ENCODE data around the gene TANC1.
"Not testable (repeated sequence)": the region's sequence is repeated elsewhere in the genome, so short reads cannot be mapped to it uniquely, and the experiment has no call there.

Gene TANC1

DNA sequence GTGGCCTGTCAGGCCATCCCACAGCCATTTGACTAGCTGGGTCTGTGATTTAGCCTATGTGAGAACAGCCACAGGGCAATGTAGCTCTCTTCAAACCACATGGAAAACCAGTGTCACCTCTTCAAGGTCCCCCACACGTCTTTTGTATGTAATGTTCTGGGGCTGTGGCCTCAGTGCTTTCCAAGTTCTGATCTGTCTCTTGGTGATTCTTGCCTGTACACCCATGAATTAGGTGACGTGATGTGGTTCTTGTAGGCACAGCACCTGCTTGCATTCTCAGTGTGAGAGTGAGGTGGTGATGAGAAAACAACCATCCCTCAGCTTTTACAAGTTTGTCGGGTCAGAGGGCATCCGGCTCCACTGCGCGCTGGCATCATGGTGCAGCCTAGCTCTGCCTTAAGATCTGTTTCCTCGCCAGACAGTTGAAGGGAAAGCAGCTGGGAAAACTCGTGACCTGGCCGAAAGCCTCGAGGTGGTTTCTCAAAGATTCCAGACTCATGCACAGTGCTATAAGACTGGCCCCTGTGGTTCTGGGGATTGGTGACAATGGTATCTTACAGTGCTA, 125.8 kb downstream of the TANC1 start:
- no peak for DNase-seq

DNA sequence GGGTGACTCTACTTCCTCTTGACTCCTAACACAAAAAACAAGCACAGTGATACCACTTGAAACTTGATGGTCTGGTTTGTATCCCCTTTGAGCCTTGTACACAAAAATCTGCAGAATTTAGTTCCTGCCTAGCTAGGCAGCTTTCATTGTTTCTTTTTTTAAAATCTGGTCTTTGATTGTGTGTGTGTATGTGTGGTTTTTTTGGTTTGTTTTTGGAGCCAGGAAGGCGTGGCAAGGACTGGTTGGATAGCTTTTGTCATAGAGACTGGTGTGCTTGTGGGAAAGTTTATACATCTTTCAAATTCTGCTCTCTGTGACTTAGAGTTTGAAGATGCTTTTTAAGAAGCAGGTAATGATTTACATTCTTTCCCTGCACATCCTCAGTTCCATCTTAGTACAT, 127.4 kb downstream of the TANC1 start:
- DNase-seq = no peak

DNA sequence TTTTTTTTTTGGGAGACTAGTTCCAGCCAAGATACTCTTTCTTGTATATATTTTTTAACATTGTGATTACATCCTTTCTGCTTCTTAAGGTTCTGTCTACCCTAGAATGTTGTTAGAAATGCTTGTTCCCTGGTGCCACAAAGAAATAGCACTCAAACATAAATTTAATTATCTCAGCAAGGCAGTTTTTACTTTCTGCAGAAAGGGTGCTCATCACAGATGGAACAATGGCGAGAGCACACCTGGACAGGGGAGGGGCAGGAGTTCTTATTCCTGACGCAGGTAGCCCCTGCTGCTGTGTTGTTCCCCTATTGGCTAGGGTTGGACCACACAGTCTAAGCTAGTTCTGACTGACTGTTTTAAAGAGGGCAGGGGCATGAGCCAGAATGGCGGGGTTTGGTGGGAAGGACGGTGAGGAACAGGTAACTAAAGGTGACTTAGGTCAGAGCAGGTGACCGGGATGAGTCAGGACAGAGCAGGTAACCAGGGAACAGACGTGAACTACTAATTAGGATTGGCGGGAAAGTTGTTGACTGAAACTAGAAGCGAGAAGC, 127.9 kb downstream of the TANC1 start:
- not testable (repeated sequence) for DNase-seq

DNA sequence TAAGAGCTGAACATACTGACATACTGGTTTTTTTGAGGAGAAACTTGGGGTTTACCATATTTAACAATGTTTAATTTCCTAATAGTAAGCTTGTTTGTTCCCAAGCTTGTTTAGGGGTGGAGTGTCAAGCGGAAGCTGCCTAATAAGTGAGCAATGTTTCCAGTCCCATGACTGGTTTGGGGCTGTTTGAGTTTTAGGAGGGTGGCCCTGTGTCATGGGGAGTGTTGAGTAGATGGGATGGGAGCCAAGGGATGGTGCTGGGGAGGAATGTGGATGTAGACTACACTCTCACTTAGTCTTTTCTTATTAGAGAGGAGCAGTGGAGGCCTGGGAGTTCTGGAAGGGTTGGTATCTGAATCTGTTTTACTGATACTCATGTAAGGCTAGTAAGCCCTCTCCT, 128.5 kb downstream of the TANC1 start:
- no peak for DNase-seq

DNA sequence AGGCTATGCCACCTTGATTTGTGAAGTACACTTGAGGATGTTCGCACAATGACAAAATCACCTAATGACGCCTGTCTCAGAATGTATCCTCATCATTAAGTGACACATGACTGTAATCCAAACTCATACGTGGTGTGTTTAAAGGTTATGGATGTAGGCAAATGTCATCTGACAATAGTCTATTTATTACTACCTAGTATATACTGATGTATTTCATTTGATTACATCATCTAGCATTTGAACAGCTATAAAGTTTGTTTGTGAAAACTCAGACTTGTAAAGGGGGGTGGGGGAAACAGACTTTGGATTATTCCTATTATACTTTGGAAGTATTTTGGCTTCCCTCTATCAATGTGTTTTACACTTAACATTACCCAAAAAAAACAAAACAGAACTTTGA, 129.9 kb downstream of the TANC1 start:
- DNase-seq = no peak

DNA sequence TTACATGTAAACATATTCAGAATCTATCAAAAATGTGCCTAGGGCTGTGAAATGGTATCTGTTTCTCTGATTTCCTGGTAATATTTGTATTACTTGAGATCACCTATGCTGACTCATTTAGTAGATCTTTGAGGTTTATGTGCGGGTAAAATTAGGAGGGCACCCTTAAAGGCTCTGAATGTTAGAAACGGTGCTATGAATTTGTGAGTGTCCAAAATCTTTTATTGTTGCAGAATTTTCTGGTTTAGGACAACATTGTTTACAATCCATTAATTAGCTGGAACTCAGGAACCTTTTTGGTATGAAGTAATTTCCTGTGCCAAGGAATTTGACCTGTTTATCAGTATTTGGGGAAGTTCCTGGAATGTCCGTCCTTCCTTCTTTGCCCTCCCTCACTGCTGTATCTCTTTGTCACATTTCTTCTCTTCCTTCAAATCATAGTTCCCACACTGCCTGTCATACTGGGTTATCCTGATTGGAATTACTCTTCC, 130.5 kb downstream of the TANC1 start:
- DNase-seq = no peak

DNA sequence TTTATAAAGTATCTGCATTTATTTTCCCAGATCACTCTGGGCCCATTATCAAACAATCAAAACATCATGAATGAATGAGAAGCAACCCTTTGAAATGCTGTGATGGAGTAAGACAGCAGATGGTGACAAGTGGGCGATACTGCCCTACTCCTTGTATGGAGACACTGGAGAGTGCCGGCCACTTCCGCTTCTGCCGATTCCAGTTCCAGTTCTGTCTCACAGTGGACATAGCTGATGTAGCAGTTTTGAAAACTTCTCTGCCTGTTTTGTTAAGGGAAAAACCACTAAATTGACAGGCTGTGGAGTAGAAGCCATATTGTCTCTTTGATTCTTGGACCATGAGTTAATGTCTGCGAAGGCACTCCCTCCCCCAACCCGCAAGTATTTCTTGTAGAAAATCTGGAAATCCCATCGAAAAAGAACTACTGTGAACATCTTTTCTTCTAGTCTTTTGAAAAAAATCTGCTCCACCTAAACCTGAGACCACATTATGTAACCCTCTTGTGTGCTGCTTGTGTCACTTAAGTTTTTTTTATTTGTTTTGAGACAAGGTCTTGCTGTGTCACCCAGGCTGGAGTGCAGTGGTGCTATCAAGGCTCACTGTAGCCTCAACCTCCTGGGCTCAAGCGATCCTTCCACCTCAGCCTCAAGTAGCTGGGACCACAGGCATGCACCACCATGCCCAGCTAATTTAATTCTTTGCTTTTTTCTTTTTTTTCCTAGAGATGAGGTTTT, 133.5 kb downstream of the TANC1 start:
- no peak for DNase-seq

DNA sequence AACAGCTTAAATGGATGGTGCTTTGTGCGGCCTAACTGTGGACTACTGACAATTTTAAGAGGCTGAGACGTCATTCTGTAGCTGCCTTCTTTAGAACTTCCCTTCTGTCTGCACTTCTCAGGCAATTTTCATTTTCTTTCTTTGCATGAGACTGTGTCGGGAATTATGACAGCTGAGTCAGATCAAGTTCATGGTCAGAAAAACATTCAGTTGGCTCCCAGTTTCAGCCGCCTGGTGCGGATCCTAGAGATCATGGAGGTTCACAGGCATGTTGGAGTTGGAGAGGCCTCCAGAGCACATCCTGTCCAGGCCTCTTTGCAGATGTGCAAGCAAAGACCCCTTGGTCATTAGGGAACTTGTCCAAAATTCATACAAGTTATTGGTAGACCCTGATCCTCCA, 135.0 kb downstream of the TANC1 start:
- DNase-seq = no peak

DNA sequence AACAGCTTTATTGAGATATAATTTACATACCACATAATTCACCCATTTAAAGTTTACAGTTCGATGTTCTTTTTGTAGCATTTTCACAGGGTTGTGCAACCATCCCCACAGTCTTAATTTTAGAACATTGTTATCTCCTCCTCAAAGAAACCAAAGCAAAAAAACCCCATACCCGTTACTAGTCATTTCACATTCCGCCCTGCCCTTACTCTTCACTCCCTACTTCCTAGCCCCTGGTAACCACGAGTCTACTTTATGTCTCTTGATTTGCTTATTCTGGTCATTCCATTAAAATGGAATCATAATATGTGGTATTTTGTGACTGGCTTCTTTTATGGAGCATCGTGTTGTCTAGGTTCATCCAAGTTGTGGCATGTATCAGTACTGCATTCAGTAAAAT, 137.7 kb downstream of the TANC1 start:
- no peak for DNase-seq

DNA sequence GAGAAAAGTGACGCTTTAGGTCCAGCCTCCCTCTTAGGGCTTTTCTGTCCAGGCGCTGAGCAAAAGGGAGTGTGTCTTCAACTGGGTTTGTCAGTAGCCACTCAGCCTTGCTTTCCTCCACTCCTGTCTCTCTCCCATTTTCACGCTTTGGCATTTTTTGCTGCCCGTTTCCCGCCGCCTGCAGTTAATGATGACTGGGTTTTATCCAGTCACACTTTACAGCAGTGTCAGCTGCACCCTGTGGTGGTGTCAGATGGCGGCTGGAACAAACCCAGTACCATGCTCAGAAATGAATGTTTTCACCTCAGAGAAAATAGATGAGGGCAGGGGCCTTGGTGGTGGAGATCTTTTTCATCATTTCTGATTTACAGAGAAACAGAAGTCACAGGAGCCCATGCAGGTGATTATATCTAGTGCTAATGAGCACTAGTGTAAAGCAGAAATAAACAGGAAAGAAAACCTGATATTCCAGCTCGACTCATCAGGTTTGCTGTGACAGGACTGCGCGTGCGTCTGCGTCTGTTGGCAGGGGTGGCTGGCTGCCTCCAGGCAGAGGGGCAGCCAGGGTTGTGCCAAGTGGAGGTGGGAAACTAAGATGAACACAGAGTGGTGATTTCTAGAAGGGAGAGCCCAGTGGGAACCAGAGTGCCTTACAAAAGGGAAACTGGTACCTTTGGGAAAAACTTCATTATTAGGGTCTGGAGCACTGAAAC, 139.9 kb downstream of the TANC1 start:
- DNase-seq = no peak

DNA sequence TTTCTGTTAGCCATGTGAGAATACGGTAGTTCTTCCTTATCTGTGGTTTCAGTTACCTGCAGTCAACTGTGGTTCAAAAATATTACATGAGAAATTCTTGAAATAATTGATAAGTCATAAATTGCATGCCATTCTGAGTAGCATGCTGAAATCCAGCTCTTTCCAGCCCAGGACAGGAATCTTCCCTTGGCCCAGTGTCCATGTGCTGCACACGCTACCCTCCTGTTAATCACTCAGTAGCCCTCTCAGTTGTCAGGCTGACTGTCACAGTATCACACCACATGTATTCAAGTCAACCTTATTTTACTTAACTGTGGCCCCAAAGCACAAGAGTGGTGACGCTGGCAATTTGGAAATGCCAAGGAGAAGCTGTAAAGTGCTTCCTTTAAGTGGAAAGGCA, 141.1 kb downstream of the TANC1 start:
- DNase-seq = no peak

DNA sequence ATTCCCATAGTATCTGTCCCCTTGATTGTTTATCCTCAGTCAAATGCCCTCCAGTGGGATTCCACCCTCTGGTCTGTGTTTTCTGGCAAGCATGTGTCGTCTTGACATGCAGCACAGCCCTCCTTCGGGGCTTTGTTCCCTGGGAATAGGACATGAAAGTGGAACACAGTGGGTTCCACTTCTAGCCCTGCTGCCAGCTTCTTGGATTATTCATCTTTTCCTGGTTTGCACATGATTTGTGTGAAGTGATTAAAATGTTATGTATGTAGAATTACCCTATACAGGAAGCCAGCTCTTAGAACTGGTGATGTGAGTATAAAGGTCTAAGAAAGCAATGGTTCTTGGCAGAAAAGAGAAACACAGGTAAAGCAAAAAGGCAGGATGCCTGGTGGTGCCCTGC, 142.3 kb downstream of the TANC1 start:
- no peak for DNase-seq

DNA sequence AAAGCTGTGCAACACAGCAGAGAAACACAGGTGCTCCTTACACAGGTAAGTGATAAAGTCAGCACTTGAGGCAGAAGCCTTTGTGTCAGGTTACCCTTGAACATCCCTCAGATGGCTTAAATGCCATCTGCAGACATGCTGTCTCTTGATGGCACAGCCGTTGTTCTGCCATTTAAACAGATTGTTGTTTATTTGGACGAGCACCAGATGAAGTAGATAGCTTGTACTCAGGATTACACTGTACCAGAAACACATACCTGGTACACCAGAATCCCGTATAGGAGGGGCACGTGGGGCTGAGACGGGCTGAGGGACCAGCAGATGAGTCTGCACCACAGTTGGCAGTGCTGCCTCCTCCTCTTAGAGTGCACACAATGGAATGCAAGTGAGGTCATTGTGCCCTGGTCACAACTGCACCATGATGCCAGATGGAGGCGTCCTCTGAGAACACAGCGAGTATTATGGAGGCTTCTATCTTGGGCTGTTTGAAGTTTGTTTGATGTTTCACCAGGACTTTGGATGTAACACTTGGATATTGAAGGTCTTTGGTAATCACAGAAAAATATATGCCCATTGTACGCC, 143.0 kb downstream of the TANC1 start:
- DNase-seq = no peak

DNA sequence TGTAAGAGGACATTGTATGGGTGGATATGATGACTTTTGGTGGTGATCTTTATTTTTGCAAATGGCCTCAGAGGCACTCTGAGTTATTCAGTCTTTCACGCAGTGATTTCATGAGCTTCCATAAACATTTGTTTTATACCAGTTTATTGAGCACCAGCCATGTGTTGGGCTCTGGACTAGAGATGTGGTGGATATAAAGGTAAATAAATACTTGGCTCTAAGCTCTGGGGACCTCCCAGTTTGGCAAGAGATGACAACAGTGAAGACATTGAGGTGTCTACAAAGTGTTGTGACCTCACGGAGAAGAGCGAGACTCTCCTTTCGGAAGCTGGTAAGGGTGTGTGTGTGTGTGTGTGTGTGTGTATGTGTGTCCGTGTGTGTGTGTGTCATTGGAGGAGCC, 146.4 kb downstream of the TANC1 start:
- no peak for DNase-seq

DNA sequence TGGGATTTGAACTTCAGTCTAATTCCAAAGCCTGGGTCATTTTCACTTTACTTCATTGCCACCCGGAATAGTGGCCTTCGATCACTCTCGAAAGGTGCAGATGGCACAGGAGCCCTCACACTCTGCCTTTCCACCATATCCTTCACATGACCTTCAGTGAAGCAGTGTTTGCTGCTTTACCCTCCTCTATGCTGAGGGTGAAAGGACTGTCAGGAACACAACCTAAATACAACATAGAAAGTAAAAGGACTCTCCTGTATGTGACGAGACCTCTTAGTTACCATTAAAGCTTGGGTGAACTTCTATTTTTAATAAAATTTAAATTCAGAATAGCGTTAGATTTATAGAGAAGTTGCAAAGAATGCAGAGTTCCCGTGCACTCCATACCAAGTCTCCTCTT, 148.5 kb downstream of the TANC1 start:
- no peak for DNase-seq

DNA sequence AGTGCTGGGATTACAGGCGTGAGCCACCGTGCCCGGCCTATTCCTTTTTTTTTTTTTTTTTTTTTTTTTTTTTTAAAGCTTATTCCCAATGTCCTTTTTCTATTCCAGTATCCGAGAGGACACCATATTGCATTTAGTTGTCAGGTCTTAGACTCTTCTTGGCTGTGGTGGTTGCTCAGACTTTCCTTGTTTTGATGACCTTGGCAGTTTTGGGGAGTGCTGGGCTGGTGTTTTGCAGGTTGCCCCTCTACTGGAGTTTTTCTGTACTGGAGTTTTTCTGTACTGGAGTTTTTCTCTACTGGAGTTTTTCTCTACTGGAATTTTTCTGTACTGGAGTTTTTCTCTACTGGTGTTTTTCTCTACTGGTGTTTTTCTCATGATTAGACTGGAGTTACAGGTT, 149.2 kb downstream of the TANC1 start:
- DNase-seq = no peak

DNA sequence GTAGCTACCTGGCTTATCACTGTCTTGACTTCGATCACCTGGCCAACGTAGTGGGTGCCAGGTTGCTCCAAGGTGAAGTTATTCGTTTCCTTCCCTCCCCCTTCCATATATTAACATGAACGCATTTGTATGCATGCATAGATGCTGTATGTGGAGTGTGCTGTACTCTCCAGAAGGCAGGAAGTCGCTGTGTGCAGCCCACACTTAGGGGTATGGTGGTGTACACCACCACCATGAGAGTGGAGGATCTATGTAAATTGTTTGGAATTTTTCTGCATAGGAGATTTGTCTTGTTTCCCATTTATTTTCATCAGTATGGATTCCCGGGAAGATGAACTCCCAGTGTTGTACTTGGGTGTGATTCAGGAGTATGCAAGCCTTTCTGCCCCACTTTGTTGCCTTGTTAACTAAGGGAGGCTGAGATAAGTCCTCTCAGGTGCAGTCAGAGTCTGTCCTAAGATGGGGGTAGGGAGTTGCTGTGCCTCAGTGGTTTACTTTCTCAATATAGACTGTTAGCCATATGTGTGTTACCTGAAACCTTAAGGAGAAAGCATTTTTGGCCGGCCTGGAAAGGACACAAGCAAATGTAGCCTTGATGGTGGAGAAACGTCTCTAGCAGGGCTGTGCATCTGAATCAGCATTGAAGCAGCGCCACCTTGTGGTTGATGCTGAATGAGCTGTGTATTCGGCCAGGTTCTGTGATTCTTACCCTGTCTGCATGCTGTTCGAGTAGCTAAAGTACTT, 149.8 kb downstream of the TANC1 start:
- DNase-seq = peak; percentile 84 to 87

DNA sequence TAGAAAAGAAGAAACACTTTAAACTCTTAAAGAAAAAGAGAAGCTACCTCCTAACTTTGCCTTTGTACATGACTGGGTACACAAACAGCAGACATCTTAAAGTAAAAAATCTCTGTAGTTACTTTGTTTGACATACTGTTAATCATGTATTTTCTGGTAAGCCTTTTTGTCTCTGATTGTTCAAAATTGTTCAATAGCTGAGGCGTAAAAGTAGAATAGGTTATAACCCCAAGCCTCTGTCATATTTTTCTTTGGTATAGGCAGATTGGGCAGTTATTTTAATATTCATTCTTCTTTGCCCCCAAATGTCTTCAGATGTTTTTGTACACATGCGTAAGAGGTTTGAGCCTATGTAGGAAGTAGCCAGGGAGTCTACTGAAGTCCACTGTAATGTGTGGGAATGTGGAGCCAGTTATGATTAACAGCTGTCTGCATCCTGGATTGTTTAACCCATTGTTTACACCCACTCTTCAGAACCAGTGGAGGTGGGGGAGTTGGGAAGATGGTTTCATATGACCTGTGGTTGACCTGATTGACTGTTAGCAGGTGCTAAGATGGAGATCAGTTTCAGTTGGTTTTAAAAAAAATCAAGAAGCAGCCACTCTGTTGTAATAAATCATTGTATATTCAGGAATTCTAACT, 150.5 kb downstream of the TANC1 start:
- no peak for DNase-seq

DNA sequence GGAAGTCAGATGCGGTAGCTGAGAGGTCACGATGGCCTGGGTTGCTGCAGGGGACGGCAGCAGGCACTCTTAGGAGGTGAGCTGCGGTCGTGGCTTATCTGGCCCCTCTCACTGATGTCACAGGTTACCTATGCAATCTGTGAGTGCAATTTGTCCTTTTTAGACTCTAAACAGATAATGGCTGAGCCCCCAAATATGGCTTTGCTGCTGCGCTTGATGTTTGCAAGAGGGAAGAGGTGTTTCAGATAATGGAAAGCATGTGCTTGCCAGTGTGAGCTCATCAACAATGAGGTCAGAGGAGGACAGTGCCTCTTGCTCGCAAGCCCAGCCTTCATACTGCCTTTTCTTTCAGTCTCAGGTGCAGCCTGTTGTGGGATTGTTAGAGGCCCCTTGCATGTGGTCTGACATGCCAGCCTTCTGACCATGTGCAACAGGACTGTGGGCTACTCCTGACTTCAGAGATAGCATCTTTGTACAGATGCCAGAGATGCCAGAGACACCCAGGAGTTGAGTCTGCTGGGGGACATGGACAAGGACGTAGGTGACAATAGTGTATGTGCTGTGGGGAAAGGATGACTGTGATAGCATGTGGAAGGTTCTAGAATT, 151.3 kb downstream of the TANC1 start:
- no peak for DNase-seq

DNA sequence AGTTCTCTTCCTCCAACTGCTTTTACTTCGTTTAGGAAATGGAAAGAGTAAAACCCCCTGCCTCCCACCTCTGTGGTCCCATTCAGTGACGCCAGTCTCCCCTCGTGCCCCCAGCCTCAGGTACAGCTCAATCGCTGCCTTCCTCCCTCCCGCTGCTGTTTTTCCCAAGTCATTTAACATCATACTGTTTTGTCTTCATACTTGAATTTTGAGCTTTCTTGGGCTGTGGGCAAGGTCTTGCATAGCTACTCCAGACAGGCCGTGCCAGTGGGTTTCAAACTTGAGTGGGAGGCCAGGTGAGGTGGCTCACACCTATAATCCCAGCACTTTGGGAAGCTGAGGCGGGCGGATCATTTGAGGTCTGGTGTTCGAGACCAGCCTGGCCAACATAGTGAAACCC, 155.3 kb downstream of the TANC1 start:
- DNase-seq = no peak

DNA sequence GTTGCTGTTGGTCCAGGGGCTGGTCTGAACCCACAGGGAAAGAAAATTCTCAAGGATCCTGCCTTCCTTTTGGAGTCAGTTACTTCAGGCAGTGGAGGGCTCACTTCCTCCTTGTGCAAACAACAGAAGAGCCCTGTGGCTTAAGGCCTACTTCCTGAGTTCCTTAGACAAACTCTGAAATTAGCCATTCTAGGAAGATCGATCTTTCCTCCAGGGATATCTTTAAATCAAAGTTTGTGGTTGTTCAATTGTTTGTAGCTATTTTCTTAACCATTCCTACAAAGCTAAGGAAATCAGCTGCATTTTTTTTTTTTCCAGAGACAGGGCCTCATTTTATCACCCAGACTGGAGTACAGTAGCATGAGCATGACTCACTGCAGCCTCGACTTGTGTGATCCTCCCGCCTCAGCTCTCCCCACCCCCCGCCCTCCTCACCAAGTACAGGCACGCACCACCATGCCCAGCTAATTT, 156.0 kb downstream of the TANC1 start:
- DNase-seq = peak in 1 of 2 experiments; percentile 12
